Astrocyte of the cerebellum (primary cell): ENCODE results near the gene CNOT11.

Experiments
- DNase-seq: peaks from one replicate; pipeline ENCODE4 v3.0.0-alpha.2; 2011; ENCODE audit warnings: low read depth
- H3K4me3 ChIP-seq: 2 replicates; pipeline ENCODE4 v1.5.1; 2011; ENCODE audit warnings: mild to moderate bottlenecking, low read depth, low read length, moderate library complexity
- CTCF ChIP-seq: IDR thresholded peaks from 2 replicates; pipeline ENCODE4 v1.5.1; 2012; ENCODE audit warnings: low read length, low read depth, moderate library complexity, mild to moderate bottlenecking; ENCODE audit errors: missing control alignments
- in situ Hi-C: cut with HindIII; loops from 2 replicates; pipeline ENCODE4 v1.10.0; 2017; ENCODE audit warnings: low sequenced_read_pairs

CNOT11 gene

GRCh38 chr2:101262142-101262541 is 9.5 kb downstream of the CNOT11 start:
- no peak overlapping the region for H3K4me3 ChIP-seq
- no peak for DNase-seq
- no peak for TF ChIP-seq CTCF
- in situ Hi-C loops = no loop called here

GRCh38 chr2:101263377-101263800 is 10.7 kb downstream of the CNOT11 start:
- no peak for DNase-seq
- in situ Hi-C loops = no loop called here
- no peak for TF ChIP-seq CTCF
- H3K4me3 ChIP-seq = no peak overlapping the region

GRCh38 chr2:101264360-101264939 is 11.8 kb downstream of the CNOT11 start:
- in situ Hi-C loops = no loop called here
- DNase-seq = no peak
- TF ChIP-seq CTCF = no peak
- no peak overlapping the region for H3K4me3 ChIP-seq

GRCh38 chr2:101265893-101266499 is 13.3 kb downstream of the CNOT11 start:
- H3K4me3 ChIP-seq = no peak overlapping the region
- no peak for DNase-seq
- in situ Hi-C loops = no loop called here
- TF ChIP-seq CTCF = no peak

- no peak for DNase-seq
- no peak for TF ChIP-seq CTCF
- in situ Hi-C loops = no loop called here
- H3K4me3 ChIP-seq = no peak overlapping the region
Measured at GRCh38 chr2:101267671-101268656, 15.3 kb downstream of the CNOT11 start.

- in situ Hi-C loops = no loop called here
- no peak overlapping the region for H3K4me3 ChIP-seq
- no peak for DNase-seq
- no peak for TF ChIP-seq CTCF
Measured at GRCh38 chr2:101270700-101271259, 18.1 kb downstream of the CNOT11 start.
